HEK293T (cell line): ENCODE results near the gene AIF1L.

ENCODE experiments used
- CTCF ChIA-PET: fragments of 350-600 bp; formaldehyde crosslinking; extraction: SDS; loops from one replicate; lab custom pipeline; 2021; ENCODE audit warnings: antibody characterized with exemption, inconsistent platforms; lab: Yijun Ruan, JAX
- POLR2A ChIA-PET: fragments of 350-600 bp; formaldehyde crosslinking; extraction: SDS; loops from one replicate; lab custom pipeline; 2020; ENCODE audit warnings: antibody characterized with exemption, inconsistent platforms; lab: Yijun Ruan, JAX
- DNase-seq: peaks from one replicate; pipeline ENCODE4 v3.0.0; 2012; ENCODE audit warnings: mixed read lengths; ENCODE audit errors: extremely low spot score
- ARNT ChIP-seq: fragments of 450-650 bp; IDR thresholded peaks from 2 replicates; pipeline ENCODE4 v1.6.1; 2017; ENCODE audit warnings: mild to moderate bottlenecking
- BHLHE40 ChIP-seq: fragments of 450-650 bp; IDR thresholded peaks from 2 replicates; pipeline ENCODE4 v1.6.1; 2016; ENCODE audit warnings: mild to moderate bottlenecking, moderate library complexity, borderline replicate concordance
- CTBP1 ChIP-seq: fragments of 450-650 bp; IDR thresholded peaks from 2 replicates; pipeline ENCODE4 v1.6.1; 2016; ENCODE audit warnings: borderline replicate concordance
- ELF4 ChIP-seq: fragments of 450-650 bp; IDR thresholded peaks from 2 replicates; pipeline ENCODE4 v1.6.1; 2017; ENCODE audit warnings: antibody characterized with exemption
- FOXA1 ChIP-seq: fragments of 450-650 bp; IDR thresholded peaks from 2 replicates; pipeline ENCODE4 v1.6.1; 2016; ENCODE audit warnings: mild to moderate bottlenecking
- FOXK2 ChIP-seq: fragments of 450-650 bp; IDR thresholded peaks from 2 replicates; pipeline ENCODE4 v1.6.1; 2016; ENCODE audit warnings: mild to moderate bottlenecking
- FOXM1 ChIP-seq: fragments of 450-650 bp; IDR thresholded peaks from 2 replicates; pipeline ENCODE4 v1.6.1; 2017; ENCODE audit warnings: mild to moderate bottlenecking, borderline replicate concordance
- HDGF ChIP-seq: fragments of 450-650 bp; IDR thresholded peaks from 2 replicates; pipeline ENCODE4 v1.6.1; 2017; ENCODE audit warnings: antibody characterized with exemption, borderline replicate concordance
- L3MBTL2 ChIP-seq: fragments of 450-650 bp; conservative IDR thresholded peaks from 2 replicates; pipeline ENCODE4 v1.6.1; 2016; ENCODE audit warnings: mild to moderate bottlenecking
- LEF1 ChIP-seq: fragments of 450-650 bp; IDR thresholded peaks from 2 replicates; pipeline ENCODE4 v1.6.1; 2017; ENCODE audit warnings: mild to moderate bottlenecking, borderline replicate concordance
- NFRKB ChIP-seq: fragments of 450-650 bp; IDR thresholded peaks from 2 replicates; pipeline ENCODE4 v1.6.1; 2016; ENCODE audit warnings: mild to moderate bottlenecking, moderate library complexity
- PKNOX1 ChIP-seq: fragments of 450-650 bp; IDR thresholded peaks from 2 replicates; pipeline ENCODE4 v1.6.1; 2016
- SP1 ChIP-seq: fragments of 450-650 bp; IDR thresholded peaks from 2 replicates; pipeline ENCODE4 v1.6.1; 2017
- SUZ12 ChIP-seq: fragments of 450-650 bp; IDR thresholded peaks from 2 replicates; pipeline ENCODE4 v1.6.1; 2016; ENCODE audit warnings: mild to moderate bottlenecking
- TARDBP ChIP-seq: fragments of 450-650 bp; IDR thresholded peaks from 2 replicates; pipeline ENCODE4 v1.6.1; 2016
- ZNF384 ChIP-seq: fragments of 450-650 bp; IDR thresholded peaks from 2 replicates; pipeline ENCODE4 v1.6.1; 2016

AIF1L gene

GRCh38 chr9:131084661-131085369 lies 11.5 kb upstream of the AIF1L start:
- TF ChIP-seq ARNT, result no peak
- no peak for TF ChIP-seq FOXM1
- no peak for TF ChIP-seq ELF4
- TF ChIP-seq BHLHE40, result no peak
- no peak for TF ChIP-seq NFRKB
- TF ChIP-seq CTBP1, result no peak
- no peak for TF ChIP-seq L3MBTL2
- no peak for TF ChIP-seq FOXA1
- TF ChIP-seq SP1, result no peak
- no peak for TF ChIP-seq TARDBP
- no peak for TF ChIP-seq PKNOX1
- no peak for TF ChIP-seq LEF1
- no peak for TF ChIP-seq FOXK2
- no peak for TF ChIP-seq HDGF
- TF ChIP-seq SUZ12, result no peak
- no peak for TF ChIP-seq ZNF384
- CTCF ChIA-PET, result interaction anchor here (0.6 kb wide), 1 partner anchor 293 kb away, joined by 3 read pairs; no protein-coding TSS in a partner anchor
- POLR2A ChIA-PET, result no interaction called here
- no peak for DNase-seq

GRCh38 chr9:131085370-131086122 lies 10.8 kb upstream of the AIF1L start:
- TF ChIP-seq LEF1 (no peak), BHLHE40 (no peak), ARNT (no peak), L3MBTL2 (no peak), ELF4 (no peak), TARDBP (no peak), SP1 (no peak), ZNF384 (no peak), CTBP1 (no peak), NFRKB (no peak), FOXM1 (no peak), PKNOX1 (no peak), SUZ12 (no peak), HDGF (no peak)
- no peak for DNase-seq
- POLR2A ChIA-PET, result no interaction called here
- CTCF ChIA-PET, result interaction anchor here (0.6 kb wide), 2 partner anchors 9 to 110 kb away, joined by 3 to 4 read pairs; no protein-coding TSS in a partner anchor

GRCh38 chr9:131087354-131087893 lies 8.9 kb upstream of the AIF1L start:
- POLR2A ChIA-PET, result interaction anchor here (1.3 kb wide), 1 partner anchor 38 kb away, joined by 4 read pairs; the partner anchor contains the start of gene NUP214
- no peak for DNase-seq
- TF ChIP-seq L3MBTL2, result no peak
- no peak for TF ChIP-seq LEF1
- TF ChIP-seq BHLHE40, result no peak
- no peak for TF ChIP-seq SUZ12
- TF ChIP-seq FOXK2, result no peak
- no peak for TF ChIP-seq ELF4
- CTCF ChIA-PET, result no interaction called here

GRCh38 chr9:131090025-131090787 lies 6.1 kb upstream of the AIF1L start:
- ChIA-PET CTCF (no interaction called here), POLR2A (no interaction called here)
- TF ChIP-seq CTBP1 (no peak), SP1 (no peak), NFRKB (no peak)
- DNase-seq, result no peak

- TF ChIP-seq FOXA1 (no peak), LEF1 (no peak), L3MBTL2 (no peak), SUZ12 (no peak), PKNOX1 (no peak), CTBP1 (no peak), TARDBP (no peak), ELF4 (no peak), FOXK2 (no peak), HDGF (no peak), SP1 (no peak), FOXM1 (no peak), ARNT (no peak), ZNF384 (no peak), NFRKB (no peak), BHLHE40 (no peak)
- ChIA-PET POLR2A (no interaction called here), CTCF (no interaction called here)
- no peak for DNase-seq
Observed at GRCh38 chr9:131091352-131091992, 4.9 kb upstream of the AIF1L start.
